Esophagus squamous epithelium (tissue), 5 donors: ENCODE measurements around the gene PRKX. TPM values are rescaled to one million over a fixed set of nuclear protein-coding genes. Genes with fewer than 3 reads are reported as not detected.
"Not testable (repeated sequence)": the region's sequence is repeated elsewhere in the genome, so short reads cannot be mapped to it uniquely, and the experiment has no call there.

Experiments used
- DNase-seq: peaks from one replicate; lab custom pipeline; 2025; lab: John Stamatoyannopoulos, UW
- H3K27ac ChIP-seq, 4 donors: fragments of 200-600 bp; sonication (generic); one replicate each; pipeline ENCODE4 v1.5.1; 2016 to 2019; ENCODE audit warnings: mild to moderate bottlenecking in 1 of 4
- H3K27me3 ChIP-seq, 4 donors: fragments of 200-600 bp; sonication (generic); 1 replicate in 3 of 4; 2 replicates in 1 of 4; pipeline versions ENCODE4 v1.5.1 to v1.6.0; 2017 to 2021; ENCODE audit warnings: antibody characterized with exemption in 1 of 4
- H3K36me3 ChIP-seq, 3 donors: fragments of 200-600 bp; sonication (generic); one replicate each; pipeline ENCODE4 v1.5.1; 2016 to 2019
- H3K4me1 ChIP-seq, 3 donors: fragments of 200-600 bp; sonication (generic); one replicate each; pipeline ENCODE4 v1.5.1; 2017 to 2019
- H3K4me3 ChIP-seq, 4 donors: fragments of 200-600 bp; sonication (generic); 1 replicate in 3 of 4; 2 replicates in 1 of 4; pipeline ENCODE4 v1.5.1; 2016 to 2019; ENCODE audit warnings: mild to moderate bottlenecking in 2 of 4, moderate library complexity in 1 of 4
- H3K9me3 ChIP-seq, 3 donors: fragments of 200-600 bp; sonication (generic); one replicate each; pipeline ENCODE4 v1.5.1; 2016 to 2019
- POLR2A ChIP-seq, 4 donors: fragments of 450-650 bp; IDR thresholded peaks; one replicate each; pipeline ENCODE4 v1.6.1; 2017; ENCODE audit warnings: antibody characterized with exemption in 4 of 4, mild to moderate bottlenecking in 4 of 4, moderate library complexity in 3 of 4
- WGBS, 2 donors: methylation state at CpG; one replicate each; pipeline ENCODE4 v1.1.5; 2018; 5-methylcytosine and 5-hydroxymethylcytosine counted together
- intact Hi-C: fragments of 100-400 bp; cut with DNase I; formaldehyde crosslinking; loops from one replicate; pipeline ENCODE4 v1.15.0; 2022
- total RNA-seq, 4 donors: library from RNA; depleted of rRNA; stranded (reverse); fragments of >200 nt; gene quantifications; one replicate each; pipeline ENCODE4 v1.1.0, GENCODE V29; 2016
- TF ChIP-seq, protein P1 (sequence below), 6 experiments: fragments of 450-650 bp in 4 of 6; fragments of 200-600 bp in 2 of 6; sonication (generic) in 2 of 6; IDR thresholded peaks; one replicate each; pipeline ENCODE4 v1.5.1; 2016 to 2019; ENCODE audit warnings: antibody characterized with exemption in 6 of 6, mild to moderate bottlenecking in 4 of 6, moderate library complexity in 4 of 6
- donor health status: DM: yes; HTN: yes; CAD: no.

Gene PRKX
- total RNA-seq, 4 donors from 2014 or later: 27.8 to 56.0 (median 34.5) TPM

DNA sequence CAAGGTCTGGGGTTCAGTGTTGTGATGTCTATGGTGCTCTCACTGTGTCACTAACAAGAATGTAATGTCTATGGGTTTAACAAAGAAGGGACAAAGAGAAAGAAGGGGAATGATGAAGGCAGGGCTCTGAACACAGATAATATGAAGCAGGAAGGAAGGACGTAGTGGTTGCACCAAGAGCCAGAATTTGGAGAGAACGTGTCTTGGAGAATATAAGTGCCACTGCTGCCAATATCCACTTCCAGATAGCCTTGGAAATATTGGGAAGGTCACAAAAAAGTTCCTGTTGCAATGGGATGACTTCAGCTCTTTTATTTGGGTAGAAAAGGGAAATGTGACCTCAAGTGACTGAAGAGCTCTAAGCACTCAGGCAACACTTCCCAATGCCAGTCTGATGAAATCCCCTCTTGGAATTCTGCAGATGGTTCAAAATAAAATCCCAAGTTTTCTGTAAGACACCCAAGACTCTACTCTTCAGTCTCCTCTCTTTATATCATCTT is 131.8 kb downstream of the PRKX start:
- H3K4me1 ChIP-seq: no peaks in the 10 kb centered on the region
- DNase-seq: no peak
- no peaks in the 10 kb centered on the region for H3K27me3 ChIP-seq
- H3K4me3 ChIP-seq: no peak overlapping the region
- H3K27ac ChIP-seq: no peak overlapping the region
- no peaks in the 10 kb centered on the region for H3K9me3 ChIP-seq
- TF ChIP-seq, protein P1, sequence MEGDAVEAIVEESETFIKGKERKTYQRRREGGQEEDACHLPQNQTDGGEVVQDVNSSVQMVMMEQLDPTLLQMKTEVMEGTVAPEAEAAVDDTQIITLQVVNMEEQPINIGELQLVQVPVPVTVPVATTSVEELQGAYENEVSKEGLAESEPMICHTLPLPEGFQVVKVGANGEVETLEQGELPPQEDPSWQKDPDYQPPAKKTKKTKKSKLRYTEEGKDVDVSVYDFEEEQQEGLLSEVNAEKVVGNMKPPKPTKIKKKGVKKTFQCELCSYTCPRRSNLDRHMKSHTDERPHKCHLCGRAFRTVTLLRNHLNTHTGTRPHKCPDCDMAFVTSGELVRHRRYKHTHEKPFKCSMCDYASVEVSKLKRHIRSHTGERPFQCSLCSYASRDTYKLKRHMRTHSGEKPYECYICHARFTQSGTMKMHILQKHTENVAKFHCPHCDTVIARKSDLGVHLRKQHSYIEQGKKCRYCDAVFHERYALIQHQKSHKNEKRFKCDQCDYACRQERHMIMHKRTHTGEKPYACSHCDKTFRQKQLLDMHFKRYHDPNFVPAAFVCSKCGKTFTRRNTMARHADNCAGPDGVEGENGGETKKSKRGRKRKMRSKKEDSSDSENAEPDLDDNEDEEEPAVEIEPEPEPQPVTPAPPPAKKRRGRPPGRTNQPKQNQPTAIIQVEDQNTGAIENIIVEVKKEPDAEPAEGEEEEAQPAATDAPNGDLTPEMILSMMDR (IDR thresholded peaks at IDR 0.05): no peak
- no peak for TF ChIP-seq POLR2A (IDR thresholded peaks at IDR 0.05)
- no peaks in the 10 kb centered on the region for H3K36me3 ChIP-seq
- WGBS, 2 donors: 64 to 75% methylated on average over 2 of the region's 2 CpGs
- intact Hi-C loops: no loop called here

DNA sequence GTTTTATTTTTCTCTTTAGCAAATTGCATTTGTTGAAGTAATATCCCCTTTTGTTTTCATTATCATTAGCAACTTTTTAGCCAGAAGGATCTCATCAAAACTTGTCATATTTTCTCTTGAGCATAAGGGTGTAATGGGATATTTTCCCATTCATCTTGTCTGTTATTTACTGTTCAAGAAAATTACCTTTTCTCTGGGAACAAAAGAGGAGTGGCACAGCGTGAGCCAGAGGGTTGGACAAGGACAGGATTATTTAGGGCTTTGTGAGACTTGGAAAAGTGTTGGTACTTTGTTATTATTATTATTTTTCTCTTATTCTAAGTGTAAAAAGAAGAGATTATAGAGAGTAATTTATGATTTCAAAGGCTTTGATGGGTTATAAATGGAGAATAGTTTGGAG is 135.9 kb downstream of the PRKX start:
- no peak for DNase-seq
- 58 to 75% methylated on average over 1 of the region's 1 CpG for WGBS, 2 donors
- H3K36me3 ChIP-seq: no peaks in the 10 kb centered on the region
- intact Hi-C loops: no loop called here
- TF ChIP-seq, protein P1 (IDR thresholded peaks at IDR 0.05): no peak
- no peak for TF ChIP-seq POLR2A (IDR thresholded peaks at IDR 0.05)
- no peaks in the 10 kb centered on the region for H3K4me1 ChIP-seq
- H3K4me3 ChIP-seq: no peak overlapping the region
- no peaks in the 10 kb centered on the region for H3K9me3 ChIP-seq
- H3K27ac ChIP-seq: no peak overlapping the region
- no peaks in the 10 kb centered on the region for H3K27me3 ChIP-seq

DNA sequence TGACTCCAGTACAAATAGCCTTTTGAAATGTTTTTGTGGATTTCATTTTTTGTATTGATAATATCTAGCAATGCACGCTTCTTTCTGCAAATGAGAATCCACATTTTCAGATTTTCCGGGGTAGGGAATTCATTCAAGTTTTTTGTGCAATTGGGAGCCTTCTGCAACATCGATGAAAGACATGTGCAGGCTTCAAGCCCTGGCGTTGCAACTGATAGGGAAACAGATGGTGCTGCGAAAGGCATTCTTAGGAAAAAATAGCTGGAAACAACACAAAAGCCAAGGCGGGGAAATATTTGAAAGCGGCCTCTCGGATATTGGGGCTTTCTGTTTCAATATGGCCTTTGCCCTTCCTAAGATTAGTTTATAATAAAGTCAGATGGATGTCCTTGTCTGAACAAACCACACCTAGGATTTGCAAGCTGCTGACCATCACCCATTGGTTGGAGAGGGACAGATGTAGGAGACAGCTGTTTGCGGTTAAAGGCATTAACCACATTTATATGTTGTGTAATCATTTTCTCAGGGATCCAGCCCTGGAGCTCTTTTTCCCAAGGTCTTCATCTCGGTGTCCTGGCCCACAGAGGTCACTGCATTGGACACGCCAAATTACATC is 136.5 kb downstream of the PRKX start:
- WGBS, 2 donors: 66 to 81% methylated on average over 11 of the region's 11 CpGs
- Histone ChIP-seq H3K4me3 (no peak overlapping the region), H3K36me3 (no peaks in the 10 kb centered on the region), H3K4me1 (no peaks in the 10 kb centered on the region), H3K27me3 (no peaks in the 10 kb centered on the region), H3K9me3 (no peaks in the 10 kb centered on the region), H3K27ac (no peak overlapping the region)
- TF ChIP-seq, protein P1 (IDR thresholded peaks at IDR 0.05): no peak
- TF ChIP-seq POLR2A (IDR thresholded peaks at IDR 0.05): no peak
- intact Hi-C loops: no loop called here
- DNase-seq: no peak

DNA sequence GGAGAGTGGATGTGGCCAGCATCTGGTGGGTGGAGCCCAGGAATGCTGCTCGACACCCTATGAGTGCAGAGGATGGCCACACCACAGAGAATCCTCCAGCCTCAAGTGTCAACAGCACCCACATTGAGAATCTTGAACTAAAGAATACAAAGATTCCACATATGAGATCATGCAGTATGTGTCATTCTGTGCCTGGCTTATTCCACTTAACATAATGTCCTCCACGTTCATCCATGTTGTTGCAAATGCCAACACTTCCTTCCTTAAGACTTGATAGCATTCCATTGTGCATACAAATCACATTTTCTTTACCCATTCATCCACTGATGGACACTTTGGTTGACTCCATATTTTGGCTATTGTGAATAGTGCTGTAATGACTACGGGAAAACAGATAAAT is 145.8 kb downstream of the PRKX start:
- Histone ChIP-seq H3K4me3 (no peak overlapping the region), H3K36me3 (no peaks in the 10 kb centered on the region), H3K4me1 (no peaks in the 10 kb centered on the region), H3K27me3 (no peaks in the 10 kb centered on the region), H3K9me3 (no peaks in the 10 kb centered on the region), H3K27ac (no peak overlapping the region)
- 55 to 86% methylated on average over 3 of the region's 3 CpGs for WGBS, 2 donors
- no peak for DNase-seq
- intact Hi-C loops: no loop called here
- TF ChIP-seq, protein P1 (IDR thresholded peaks at IDR 0.05): no peak
- TF ChIP-seq POLR2A (IDR thresholded peaks at IDR 0.05): no peak

DNA sequence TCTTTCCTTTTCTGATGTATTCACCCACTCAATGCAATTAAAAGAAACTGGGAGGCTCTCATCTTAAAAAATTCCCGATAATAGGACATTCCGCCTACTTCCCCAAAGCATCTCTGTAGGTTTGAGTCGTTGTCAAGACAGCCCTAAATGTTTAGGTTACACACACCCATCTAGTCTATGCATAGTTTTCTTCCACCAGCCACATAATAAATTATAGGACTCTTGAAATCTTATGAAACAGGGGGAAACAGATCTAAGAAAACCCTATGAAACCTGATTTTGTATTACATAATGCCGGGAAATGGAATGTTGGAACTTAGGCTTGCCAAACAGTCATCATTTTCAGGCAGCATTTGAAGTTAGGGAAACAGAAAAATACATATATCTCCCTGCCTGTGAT is 150.0 kb downstream of the PRKX start:
- no peak overlapping the region for H3K27ac ChIP-seq
- H3K4me3 ChIP-seq: no peak overlapping the region
- no peak for DNase-seq
- WGBS, 2 donors: 80 to 85% methylated on average over 4 of the region's 4 CpGs
- no peaks in the 10 kb centered on the region for H3K4me1 ChIP-seq
- no peaks in the 10 kb centered on the region for H3K27me3 ChIP-seq
- no peaks in the 10 kb centered on the region for H3K9me3 ChIP-seq
- no peak for TF ChIP-seq POLR2A (IDR thresholded peaks at IDR 0.05)
- TF ChIP-seq, protein P1 (IDR thresholded peaks at IDR 0.05): no peak
- H3K36me3 ChIP-seq: no peaks in the 10 kb centered on the region
- intact Hi-C loops: no loop called here

DNA sequence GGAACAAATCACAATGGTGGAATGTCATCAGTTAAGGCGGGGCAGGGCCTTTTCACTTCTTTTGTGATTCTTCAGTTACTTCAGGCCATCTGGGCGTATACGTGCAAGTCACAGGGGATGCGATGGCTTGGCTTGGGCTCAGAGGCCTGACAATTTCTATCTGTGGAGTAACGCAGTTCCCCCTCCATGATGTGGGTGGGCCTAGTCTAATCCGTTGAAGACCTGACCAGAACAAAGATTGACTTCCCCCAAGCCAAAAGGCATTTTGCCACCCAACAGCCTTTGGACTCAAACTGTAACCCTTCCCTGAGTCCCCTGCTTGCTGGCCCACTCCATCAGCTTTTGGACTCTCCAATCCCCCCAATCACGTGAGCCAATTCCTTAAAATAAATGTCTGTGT is 153.4 kb downstream of the PRKX start:
- H3K36me3 ChIP-seq, H3K27ac ChIP-seq, DNase-seq, H3K27me3 ChIP-seq, H3K4me3 ChIP-seq, H3K9me3 ChIP-seq, intact Hi-C loops, H3K4me1 ChIP-seq: not testable (repeated sequence)
- 78% methylated on average over 2 of the region's 7 CpGs; no CpG with 5 or more reads in 1 of the 2 donors for WGBS, 2 donors
